Mucosa of descending colon (tissue), 3 donors: ENCODE data around the gene NR2E1. TPM values are rescaled to one million over a fixed set of nuclear protein-coding genes. Genes with fewer than 3 reads are reported as not detected.

Experiments used
- ATAC-seq: fragments of 200-7000 bp; cut with Tn5 transposase; one replicate; pipeline ENCODE4 v1.9.1; 2020; ENCODE audit warnings: mild to moderate bottlenecking, moderate library complexity
- DNase-seq, 3 donors: peaks; one replicate each; pipeline ENCODE4 v3.0.0-alpha.2; 2020
- H3K36me3 ChIP-seq: fragments of 200-600 bp; one replicate; pipeline ENCODE4 v1.8.0; 2021; ENCODE audit warnings: low read depth, mild to moderate bottlenecking
- H3K4me1 ChIP-seq: fragments of 200-600 bp; one replicate; pipeline ENCODE4 v1.8.0; 2021; ENCODE audit warnings: low read depth, mild to moderate bottlenecking
- H3K4me3 ChIP-seq: fragments of 200-600 bp; one replicate; pipeline ENCODE4 v1.8.0; 2021; ENCODE audit warnings: mild to moderate bottlenecking
- H3K9me3 ChIP-seq: fragments of 200-600 bp; one replicate; pipeline ENCODE4 v1.8.0; 2021; ENCODE audit warnings: mild to moderate bottlenecking
- CTCF ChIP-seq: fragments of 200-600 bp; IDR thresholded peaks from one replicate; pipeline ENCODE4 v1.8.0; 2022; ENCODE audit warnings: antibody characterized with exemption, mild to moderate bottlenecking
- intact Hi-C, 2 donors: fragments of 100-400 bp; cut with DNase I in 1 of 2; cut with micrococcal nuclease in 1 of 2; formaldehyde crosslinking; loops; one replicate each; pipeline versions ENCODE4 v1.11.0 to v1.11.1; 2022; cut with DNase I, micrococcal nuclease
- total RNA-seq, 3 donors: library from RNA; stranded (reverse); fragmentation: NEBNext Ultra II Directional in 2 of 3; extraction: Animal tissue kit (Norgen Biotek cat#: 25700) in 2 of 3; gene quantifications; one replicate each; pipeline versions ENCODE4 v1.2.1 to v1.2.4, GENCODE V29; 2021 to 2023
- donor health status: DM: no; HTN: no; CAD: no; lungs with moderate emphysema.
- donor health status: DM: no; HTN: no; CAD: no.
- donor health status: DM: no; HTN: yes; CAD: no.

Gene NR2E1
- total RNA-seq, 3 donors from 2014 or later = not detected

DNA sequence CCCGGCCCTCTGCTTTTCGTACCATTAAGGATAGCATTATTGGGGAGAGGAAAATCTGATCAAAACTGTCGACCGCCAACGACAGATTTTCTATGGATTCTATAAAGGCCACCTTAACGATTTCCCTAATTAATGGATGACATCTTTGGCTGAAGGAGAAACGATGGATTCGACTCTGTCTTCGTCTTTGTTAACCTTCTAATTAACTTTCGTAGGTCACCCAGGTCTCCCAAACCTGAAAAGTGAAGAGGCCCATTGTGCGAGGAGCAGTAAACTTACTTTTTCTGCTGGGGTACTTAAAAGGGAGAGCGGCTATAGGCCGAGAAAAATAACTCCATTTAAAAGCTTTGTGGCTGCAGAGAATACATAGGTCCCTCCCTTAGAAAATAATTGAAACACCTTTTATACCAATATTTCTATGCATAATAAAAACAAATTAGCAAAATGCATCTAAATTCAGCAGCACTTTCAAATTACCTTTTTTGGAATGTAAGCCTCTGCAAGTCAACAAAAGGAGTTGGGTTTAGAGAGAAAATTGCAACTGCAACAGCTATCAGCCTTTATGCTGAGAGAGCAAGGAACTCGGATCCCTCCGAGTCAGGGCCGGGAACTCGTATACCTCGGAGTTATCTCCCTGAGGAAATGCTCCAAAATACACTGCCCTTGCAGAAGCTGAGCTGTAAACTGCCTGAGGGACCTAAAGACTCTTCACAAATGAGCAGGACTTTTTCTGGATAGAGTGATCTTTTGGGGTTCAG is 31.4 kb upstream of the NR2E1 start:
- intact Hi-C loops = no loop called here
- H3K9me3 ChIP-seq = no peaks in the 10 kb centered on the region
- DNase-seq (no peak), ATAC-seq (no peak)
- H3K36me3 ChIP-seq = no peaks in the 10 kb centered on the region
- no peak for TF ChIP-seq CTCF
- H3K4me3 ChIP-seq = no peak overlapping the region
- H3K4me1 ChIP-seq = no peaks in the 10 kb centered on the region

- no peak for DNase-seq
- no peak for ATAC-seq
- no peaks in the 10 kb centered on the region for H3K9me3 ChIP-seq
- no peaks in the 10 kb centered on the region for H3K4me1 ChIP-seq
- no peak for TF ChIP-seq CTCF
- intact Hi-C loops = no loop called here
- H3K4me3 ChIP-seq = no peak overlapping the region
- no peaks in the 10 kb centered on the region for H3K36me3 ChIP-seq
Observed at GRCh38 chr6:108142240-108142639, 23.6 kb upstream of the NR2E1 start.

GRCh38 chr6:108145639-108146038 is 20.2 kb upstream of the NR2E1 start:
- TF ChIP-seq CTCF = no peak
- intact Hi-C loops = no loop called here
- no peak for ATAC-seq
- no peaks in the 10 kb centered on the region for H3K4me1 ChIP-seq
- H3K4me3 ChIP-seq = no peak overlapping the region
- H3K36me3 ChIP-seq = no peaks in the 10 kb centered on the region
- H3K9me3 ChIP-seq = no peaks in the 10 kb centered on the region
- DNase-seq = no peak

DNA sequence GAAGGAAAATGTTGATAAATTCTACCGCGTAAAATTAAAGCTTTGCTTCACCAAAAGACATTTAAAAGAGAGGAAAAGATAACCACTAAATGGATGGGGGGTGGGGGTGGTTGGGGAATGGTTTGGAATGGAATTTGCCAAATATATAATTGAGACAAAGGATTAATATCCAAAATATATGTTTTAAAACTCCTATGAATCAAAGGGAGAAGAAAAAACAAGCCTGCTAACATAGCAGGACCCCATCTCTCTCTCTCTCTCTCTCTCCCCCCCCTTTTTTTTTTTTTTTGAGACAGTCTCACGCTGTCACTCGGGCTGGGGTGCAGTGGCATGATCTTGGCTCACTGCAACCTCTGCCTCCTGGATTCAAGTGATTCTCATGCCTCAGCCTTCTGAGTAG is 13.4 kb upstream of the NR2E1 start:
- no peaks in the 10 kb centered on the region for H3K9me3 ChIP-seq
- no peak for TF ChIP-seq CTCF
- intact Hi-C loops = no loop called here
- peaks cover 8% of the 10 kb centered on the region for H3K4me1 ChIP-seq
- H3K36me3 ChIP-seq = no peaks in the 10 kb centered on the region
- DNase-seq = no peak
- ATAC-seq = no peak
- no peak overlapping the region for H3K4me3 ChIP-seq

DNA sequence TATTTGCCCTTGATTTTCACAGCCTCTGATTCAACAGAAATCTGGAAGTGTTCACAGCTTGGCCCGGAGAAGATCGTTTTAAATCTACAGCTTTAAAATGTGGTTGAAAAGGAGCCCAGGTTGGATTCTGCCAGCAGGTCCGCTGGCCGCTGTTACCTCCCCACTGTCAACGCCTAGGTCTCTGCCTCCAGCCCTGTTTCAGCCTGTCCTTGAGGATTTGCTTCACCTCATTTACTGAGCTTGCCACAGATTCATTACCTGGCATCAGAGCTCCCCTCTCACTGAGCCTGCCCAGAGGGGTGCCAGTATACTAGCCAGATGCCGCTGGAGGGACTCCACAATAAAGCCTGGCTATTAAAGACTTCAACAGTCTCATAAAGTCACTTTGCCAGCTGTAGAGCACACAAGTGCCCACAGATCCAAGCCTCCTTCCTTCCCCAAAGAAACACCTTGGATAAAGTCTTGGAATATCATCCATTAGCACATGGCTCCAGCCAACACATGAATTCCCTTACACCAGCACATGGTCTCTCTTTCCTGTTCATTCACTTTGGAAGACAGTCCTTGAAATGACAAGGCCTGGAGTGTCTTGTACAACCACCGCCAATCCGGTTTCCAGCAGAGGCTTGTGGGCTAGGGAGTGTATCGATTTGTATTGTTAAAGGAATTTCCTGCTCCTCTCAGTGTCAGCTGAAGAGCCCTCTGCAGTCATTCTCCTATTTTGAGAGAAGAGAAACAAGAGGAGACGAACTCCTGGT is 9.5 kb upstream of the NR2E1 start:
- peaks cover 14% of the 10 kb centered on the region for H3K4me1 ChIP-seq
- no peak overlapping the region for H3K4me3 ChIP-seq
- intact Hi-C loops = no loop called here
- TF ChIP-seq CTCF = no peak
- H3K9me3 ChIP-seq = no peaks in the 10 kb centered on the region
- ATAC-seq (no peak), DNase-seq (no peak)
- no peaks in the 10 kb centered on the region for H3K36me3 ChIP-seq
